GM19023 (cell line): ENCODE measurements around the gene CHM.
"Not testable (repeated sequence)": the region's sequence is repeated elsewhere in the genome, so short reads cannot be mapped to it uniquely, and the experiment has no call there.

Source experiments
- ATAC-seq: cut with Tn5 transposase; IDR thresholded peaks from one replicate; pipeline ENCODE4 v1.9.1; 2021; ENCODE audit warnings: mild to moderate bottlenecking, moderate library complexity; ENCODE audit not compliant: unreplicated experiment

Gene CHM

GRCh38 chrX:86047174-86047935 lies at the start of gene CHM:
CHM (minus strand) TSS chrX:86047558; CDS start chrX:86047532, 26 bp downstream.
- ATAC-seq, result peak; percentile 95

DNA sequence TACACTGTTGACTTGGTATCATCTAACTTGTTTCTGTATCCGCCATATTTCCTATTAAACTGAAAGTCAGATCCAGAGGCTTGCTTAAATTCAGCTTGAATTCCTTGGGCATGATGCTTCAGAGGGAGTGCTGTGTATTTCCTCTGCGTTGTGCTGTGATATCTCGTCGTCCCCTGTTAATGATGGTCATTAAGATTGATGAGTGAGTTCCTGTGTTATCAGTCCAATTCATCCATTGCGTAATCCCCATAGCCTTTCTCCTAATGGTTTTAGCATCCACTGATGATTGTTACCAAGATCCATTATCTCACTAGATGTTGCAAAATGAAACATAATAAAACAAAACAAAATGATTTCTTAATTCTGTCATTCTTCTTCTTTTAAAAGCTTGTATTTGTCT lies 31.3 kb upstream of the CHM start:
- ATAC-seq, result no peak

- ATAC-seq, result no peak
These were observed 19.6 kb upstream of the CHM start for GRCh38 chrX:86066998-86067397.

DNA sequence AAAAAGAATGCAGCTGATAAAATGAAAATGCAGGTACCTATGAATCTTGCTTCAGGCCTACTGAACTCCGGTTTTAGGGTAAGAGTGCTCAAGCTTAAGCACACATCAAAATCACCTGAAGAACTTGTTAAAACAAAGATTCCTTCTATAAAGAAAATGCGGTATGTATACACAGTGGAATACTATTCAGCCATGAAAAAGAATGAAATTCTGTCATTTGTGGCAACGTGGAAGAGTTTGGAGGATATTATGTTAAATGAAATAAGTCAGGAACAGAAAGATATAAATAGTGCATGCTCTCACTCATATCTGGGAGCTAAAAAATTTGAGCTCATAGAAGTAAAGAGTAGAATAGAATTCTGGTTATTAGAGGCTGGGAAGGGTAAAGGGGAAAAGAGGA lies 14.0 kb upstream of the CHM start:
- ATAC-seq, result no peak

DNA sequence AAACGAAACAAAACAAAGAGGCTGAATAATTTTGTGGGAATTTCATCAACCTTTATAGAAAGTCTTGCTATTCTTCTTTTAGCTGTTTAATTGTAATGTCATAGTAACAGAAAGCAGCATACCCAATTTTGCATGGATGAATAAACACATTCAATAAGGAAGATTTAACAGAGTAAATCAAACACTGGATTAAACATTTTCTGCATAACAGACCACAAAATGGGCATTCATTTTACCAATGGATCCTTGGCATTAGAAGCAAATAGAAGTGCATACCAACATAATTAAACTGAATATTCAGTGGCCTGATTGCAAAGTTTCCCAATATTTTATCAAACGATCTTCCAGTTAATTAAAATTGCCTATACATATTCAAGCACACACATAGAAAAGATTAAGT lies 4.4 kb upstream of the CHM start:
- no peak for ATAC-seq

DNA sequence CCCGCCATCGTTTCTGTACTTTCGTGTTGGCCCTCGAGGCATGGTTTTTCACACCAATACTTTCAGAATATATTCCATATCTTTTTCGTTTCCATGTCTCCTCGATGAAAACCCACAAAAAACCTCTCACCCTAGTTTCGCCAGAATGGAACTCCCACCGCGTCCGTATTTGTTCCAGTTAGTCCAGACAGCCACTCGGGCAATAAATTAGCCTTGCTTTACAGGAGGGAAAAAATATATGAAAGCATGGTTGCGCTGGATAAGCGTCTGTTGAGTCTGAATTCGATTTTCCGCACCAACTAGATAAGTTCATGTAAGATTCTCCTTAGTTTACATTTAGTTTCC lies 550 bp upstream of the CHM start:
- ATAC-seq, result no peak

DNA sequence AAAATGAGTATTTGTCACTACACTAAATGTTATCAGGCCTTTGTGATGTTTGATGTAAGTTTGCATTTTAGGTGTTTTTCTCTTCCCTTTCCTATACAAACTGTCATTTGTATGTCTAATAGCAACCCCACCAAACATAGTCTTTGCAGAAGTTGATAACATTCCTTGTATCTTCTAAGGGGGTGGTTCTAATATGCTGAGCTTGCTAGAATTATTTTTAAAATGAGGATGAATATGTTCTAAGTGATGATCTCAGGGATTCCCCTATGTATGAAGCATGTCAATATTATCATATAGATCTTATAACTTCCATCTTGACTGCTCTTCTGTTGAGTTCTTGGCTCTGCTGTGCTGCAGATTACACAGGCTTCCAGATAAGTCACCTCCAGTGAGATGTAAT lies 3.1 kb downstream of the CHM start:
- no peak for ATAC-seq

GRCh38 chrX:86039625-86040568 lies 7.5 kb downstream of the CHM start:
- ATAC-seq, result no peak

- no peak for ATAC-seq
These were observed 14.0 kb downstream of the CHM start for GRCh38 chrX:86033385-86033784.

- ATAC-seq, result no peak
These were observed 18.7 kb downstream of the CHM start for GRCh38 chrX:86028681-86029080.

DNA sequence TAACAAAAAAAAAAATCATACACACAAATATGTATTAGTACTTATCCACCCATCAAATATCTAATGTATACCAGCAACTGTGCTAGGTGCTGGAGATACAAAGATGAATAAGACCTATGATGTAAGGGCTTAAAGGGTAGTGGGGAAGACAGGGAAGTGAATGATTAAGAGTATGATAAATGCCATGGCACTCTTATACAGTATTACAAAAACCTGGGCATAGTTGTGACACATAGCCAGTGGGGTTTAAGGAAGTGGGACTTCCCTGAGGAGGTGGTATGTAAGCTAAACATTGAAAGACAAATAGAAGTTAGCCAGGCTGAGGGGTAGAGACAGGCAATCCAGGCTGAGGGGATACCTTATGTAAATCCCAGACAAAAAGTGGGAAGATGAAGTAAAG lies 23.5 kb downstream of the CHM start:
- ATAC-seq, result no peak

DNA sequence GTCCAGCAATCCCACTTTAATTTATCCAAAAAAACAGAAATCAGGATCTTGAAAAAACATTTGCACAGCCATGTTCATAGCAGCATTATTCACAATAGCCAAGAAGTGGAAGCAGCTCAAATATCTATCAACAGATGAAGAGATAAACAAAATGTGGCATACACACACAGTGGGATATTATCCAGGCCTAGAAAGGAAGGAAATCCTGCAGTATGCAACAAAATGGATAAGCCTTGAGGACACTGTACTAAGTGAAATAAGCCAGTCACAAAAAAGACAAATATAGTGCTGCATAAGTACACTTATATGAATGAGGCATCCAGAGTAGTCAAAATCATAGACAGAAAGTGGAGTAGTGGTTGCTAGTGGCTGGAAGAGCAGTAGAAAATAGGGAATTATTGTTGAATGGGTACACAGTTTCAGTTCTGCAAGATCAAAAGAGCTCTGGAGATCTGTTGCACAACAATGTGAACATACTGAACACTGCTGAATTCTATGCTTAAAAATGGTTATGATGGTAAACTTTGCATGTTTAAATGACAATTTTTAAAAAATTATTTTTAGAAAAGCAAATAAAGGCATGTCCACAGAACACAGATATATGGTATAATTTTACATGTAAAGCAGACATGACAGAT lies 25.6 kb downstream of the CHM start:
- ATAC-seq, result no peak

DNA sequence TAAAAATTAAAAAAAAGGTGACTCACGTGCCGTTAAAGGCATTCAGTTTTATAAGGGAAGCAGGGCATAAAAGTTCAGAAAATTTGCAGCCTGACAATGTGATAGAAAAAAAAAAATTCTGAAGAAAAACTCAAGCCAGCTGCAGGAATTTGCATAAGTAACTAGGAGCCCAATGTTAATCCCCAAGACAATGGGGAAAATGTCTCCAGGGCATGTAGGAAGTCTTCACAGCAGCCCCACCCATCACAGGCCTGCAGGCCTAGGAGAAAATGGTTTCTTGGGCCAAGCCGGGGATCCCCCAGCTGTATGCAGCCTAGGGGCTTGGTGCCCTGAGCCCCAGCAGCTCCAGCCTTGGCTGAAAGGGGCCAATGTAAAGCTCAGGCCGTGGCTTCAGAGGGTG lies 31.2 kb downstream of the CHM start:
- ATAC-seq, result no peak

DNA sequence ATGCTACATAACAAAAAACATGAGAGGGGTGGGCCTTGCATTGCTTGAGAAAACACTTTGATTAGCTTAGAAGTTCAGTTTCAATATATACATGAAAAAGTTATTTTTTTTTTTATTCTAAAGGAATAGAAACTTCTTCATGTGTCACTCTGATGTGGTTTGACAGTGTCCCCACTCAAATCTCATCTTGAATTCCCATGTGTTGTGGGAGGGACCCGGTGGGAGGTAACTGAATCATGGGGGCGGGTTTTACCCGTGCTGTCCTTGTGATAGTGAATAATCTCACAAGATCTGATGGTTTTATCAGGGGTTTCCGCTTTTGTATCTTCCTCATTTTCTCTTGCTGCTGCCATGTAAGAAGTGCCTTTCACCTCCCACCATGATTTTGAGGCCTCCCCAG lies 32.4 kb downstream of the CHM start:
- ATAC-seq, result not testable (repeated sequence)

GRCh38 chrX:86014421-86014820 lies 32.9 kb downstream of the CHM start:
- ATAC-seq, result no peak

- ATAC-seq, result no peak
These were observed 33.6 kb downstream of the CHM start for GRCh38 chrX:86013792-86014191.

DNA sequence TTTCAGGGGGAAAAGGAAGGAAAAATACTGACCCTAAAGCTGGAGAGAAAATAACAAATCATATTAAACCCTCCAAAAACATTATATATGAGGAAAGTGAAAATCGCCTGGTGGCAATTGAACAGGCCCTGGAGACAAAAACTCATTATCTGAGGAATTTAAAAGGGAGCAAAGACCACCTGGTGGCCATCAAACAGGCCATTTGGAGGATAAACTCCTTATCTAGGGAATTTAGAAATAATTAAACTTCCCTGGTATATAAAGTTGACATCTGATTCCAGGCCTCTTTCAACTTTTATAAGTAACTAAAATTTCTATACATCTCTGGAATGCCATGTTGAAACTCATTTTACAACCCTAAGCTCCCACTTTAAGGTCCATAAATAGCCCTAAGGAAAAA lies 35.2 kb downstream of the CHM start:
- ATAC-seq, result no peak

DNA sequence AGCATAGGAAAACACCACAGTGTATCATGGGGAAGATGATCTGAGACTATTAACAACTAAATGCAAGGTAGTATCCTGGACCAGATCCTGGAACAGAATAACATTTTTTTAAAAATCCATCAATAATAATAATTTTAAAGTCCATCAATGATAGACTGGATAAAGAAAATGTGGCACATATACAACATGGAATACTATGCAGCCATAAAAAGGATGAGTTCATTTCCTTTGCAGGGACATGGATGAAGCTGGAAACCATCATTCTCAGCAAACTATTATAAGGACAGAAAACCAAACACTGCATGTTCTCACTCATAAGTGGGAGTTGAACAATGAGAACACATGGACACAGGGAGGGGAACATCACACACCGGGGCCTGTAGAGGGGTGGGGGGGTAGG lies 37.6 kb downstream of the CHM start:
- not testable (repeated sequence) for ATAC-seq

- ATAC-seq, result not testable (repeated sequence)
These were observed 39.5 kb downstream of the CHM start for GRCh38 chrX:86007891-86008290.

DNA sequence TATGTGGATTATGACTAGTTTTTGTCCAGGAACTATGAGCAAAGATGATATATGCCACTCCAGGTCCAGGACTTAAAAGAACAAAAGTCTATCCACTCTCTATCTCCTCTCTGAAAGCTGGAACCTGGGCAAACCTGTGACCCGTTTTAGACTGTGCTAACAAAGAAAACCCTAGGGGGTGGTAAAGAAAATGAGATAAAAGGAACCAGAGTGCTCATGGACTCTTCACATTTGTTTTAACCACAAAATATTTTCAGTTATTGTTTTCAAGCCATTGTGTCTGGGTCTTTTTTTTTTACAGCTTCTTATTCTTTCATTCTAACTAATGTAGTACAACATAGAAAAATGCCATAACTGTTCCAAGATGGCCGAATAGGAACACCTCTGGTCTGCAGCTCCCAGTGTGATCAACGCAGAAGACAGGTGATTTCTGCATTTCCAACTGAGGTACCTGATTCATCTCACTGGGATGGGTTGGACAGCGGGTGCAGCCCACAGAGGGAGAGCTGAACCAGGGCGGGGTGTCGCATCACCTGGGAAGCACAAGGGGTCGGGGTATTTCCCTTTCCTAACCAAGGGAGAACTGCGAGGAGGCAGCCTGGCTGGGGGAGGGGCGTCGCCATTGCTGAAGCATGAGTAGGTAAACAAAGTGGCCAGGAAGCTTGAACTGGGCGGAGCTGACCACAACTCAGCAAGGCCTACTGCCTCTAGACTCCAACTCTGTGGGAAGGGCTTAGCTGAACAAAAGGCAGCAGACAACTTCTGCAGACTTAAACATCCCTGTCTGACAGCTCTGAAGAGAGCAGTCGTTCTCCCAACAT lies 45.1 kb downstream of the CHM start:
- no peak for ATAC-seq

GRCh38 chrX:85998954-85999353 lies 48.4 kb downstream of the CHM start:
- ATAC-seq, result no peak
